Heart right ventricle (tissue), 16 donors: ENCODE data around the gene KLC1. TPM values are rescaled to one million over a fixed set of nuclear protein-coding genes. Genes with fewer than 3 reads are reported as not detected.
A peak's percentile ranks its signal among the peaks of the same experiment; 100 is the strongest.

Experiments used
- ATAC-seq, 8 donors: fragments of 200-7000 bp; cut with Tn5 transposase; one replicate each; pipeline ENCODE4 v1.9.1; 2020; ENCODE audit warnings: mild to moderate bottlenecking in 8 of 8, moderate library complexity in 8 of 8, moderate number of reproducible peaks in 1 of 8
- DNase-seq, 2 donors: peaks; one replicate each; pipeline ENCODE4 v3.0.0-alpha.2; 2020
- H3K27ac ChIP-seq, 10 donors: fragments of 200-600 bp; sonication (generic) in 2 of 10; one replicate each; pipeline versions ENCODE4 v1.5.0 to v1.8.0; 2020 to 2022; ENCODE audit warnings: mild to moderate bottlenecking in 3 of 10
- H3K27me3 ChIP-seq, 7 donors: fragments of 200-600 bp; one replicate each; pipeline ENCODE4 v1.8.0; 2021 to 2022; ENCODE audit warnings: mild to moderate bottlenecking in 2 of 7
- H3K36me3 ChIP-seq, 9 donors: fragments of 200-600 bp; sonication (generic) in 1 of 9; one replicate each; pipeline versions ENCODE4 v1.5.0 to v1.8.0; 2020 to 2022; ENCODE audit warnings: mild to moderate bottlenecking in 2 of 9
- H3K4me1 ChIP-seq, 9 donors: fragments of 200-600 bp; sonication (generic) in 1 of 9; one replicate each; pipeline versions ENCODE4 v1.5.0 to v1.8.0; 2020 to 2022; ENCODE audit warnings: mild to moderate bottlenecking in 4 of 9
- H3K4me3 ChIP-seq, 10 donors: fragments of 200-600 bp; sonication (generic) in 2 of 10; one replicate each; pipeline versions ENCODE4 v1.5.0 to v1.8.0; 2020 to 2022; ENCODE audit warnings: mild to moderate bottlenecking in 7 of 10, moderate library complexity in 2 of 10
- H3K9me3 ChIP-seq, 11 donors: fragments of 200-600 bp in 10 of 11; sonication (generic) in 2 of 11; one replicate each; pipeline versions ENCODE4 v1.5.0 to v1.8.0; 2013 to 2022; ENCODE audit warnings: mild to moderate bottlenecking in 2 of 11, control low read depth in 1 of 11, moderate library complexity in 1 of 11
- WGBS, 2 donors: extraction: QIAGEN DNeasy Blood & Tissue Kit; methylation state at CpG; one replicate each; pipeline ENCODE4 v1.1.7; 2013; ENCODE audit warnings: inconsistent platforms in 1 of 2; 5-methylcytosine and 5-hydroxymethylcytosine counted together
- intact Hi-C, 10 donors: fragments of 100-400 bp; cut with DNase I; formaldehyde crosslinking; loops; one replicate each; pipeline versions ENCODE4 v1.11.1 to v1.14.2; 2022
- polyA plus RNA-seq, 2 donors: library from polyadenylated mRNA; stranded (reverse); fragments of 200-250 nt; gene quantifications; one replicate each; pipeline ENCODE4 v1.2.3, GENCODE V29; 2013
- total RNA-seq, 10 donors: library from RNA; stranded (reverse); fragmentation: NEBNext Ultra II Directional in 3 of 10; extraction: Animal tissue kit (Norgen Biotek cat#: 25700) in 3 of 10; gene quantifications; one replicate each; pipeline versions ENCODE4 v1.2.1 to v1.2.4, GENCODE V29; 2021 to 2023
- TF ChIP-seq, protein P1 (sequence below), 9 donors: fragments of 200-600 bp; sonication (generic) in 2 of 9; IDR thresholded peaks; one replicate each; pipeline versions ENCODE4 v1.5.0 to v1.8.0; 2021 to 2022; ENCODE audit warnings: antibody characterized with exemption in 9 of 9, mild to moderate bottlenecking in 5 of 9, moderate library complexity in 1 of 9
- donor health status: Arrhythmogenic right ventricular cardiomyopathy.
- donor health status: ischemic (EF 13 %, LVEDD 7.1; RV severe dilation, severe dysfunction).
- donor health status: healthy with polysubstance abuse.
- donor health status: DM: no; HTN: yes; CAD: no.
- donor health status: DM: no; HTN: no; CAD: no.
- donor health status: ischemic (EF 25% LVEDD 6.9; RV normal size, moderate dysfunction).
- donor health status: ischemic (EF 25% LVEDD 5.7; RV mildly dilated, moderate dysfunction).
- donor health status: healthy.
- donor health status: DM: yes; HTN: yes; CAD: no.
- donor health status: Ischemic cardiomyopathy.
- donor health status: ischemic (EF 35%, LVEDD 5.7; RV mildly dilated, moderate dysfunction).
- donor health status: nonischemic (EF 11% LVEDD 7.7; RV severe dilation, severe dysfunction).
- donor health status: DM: yes; HTN: yes; CAD: no.
- donor health status: PGD.
- donor health status: ischemic (EF 29% LVEDD 5.4; RV normal size, mild dysfunction).
- donor health status: nonischemic (EF 23%, LVEDD 6.1; RV moderate dilation, normal function).

Gene KLC1
- total and polyA plus RNA-seq, 12 donors: 123 to 220 (median 151) TPM

DNA sequence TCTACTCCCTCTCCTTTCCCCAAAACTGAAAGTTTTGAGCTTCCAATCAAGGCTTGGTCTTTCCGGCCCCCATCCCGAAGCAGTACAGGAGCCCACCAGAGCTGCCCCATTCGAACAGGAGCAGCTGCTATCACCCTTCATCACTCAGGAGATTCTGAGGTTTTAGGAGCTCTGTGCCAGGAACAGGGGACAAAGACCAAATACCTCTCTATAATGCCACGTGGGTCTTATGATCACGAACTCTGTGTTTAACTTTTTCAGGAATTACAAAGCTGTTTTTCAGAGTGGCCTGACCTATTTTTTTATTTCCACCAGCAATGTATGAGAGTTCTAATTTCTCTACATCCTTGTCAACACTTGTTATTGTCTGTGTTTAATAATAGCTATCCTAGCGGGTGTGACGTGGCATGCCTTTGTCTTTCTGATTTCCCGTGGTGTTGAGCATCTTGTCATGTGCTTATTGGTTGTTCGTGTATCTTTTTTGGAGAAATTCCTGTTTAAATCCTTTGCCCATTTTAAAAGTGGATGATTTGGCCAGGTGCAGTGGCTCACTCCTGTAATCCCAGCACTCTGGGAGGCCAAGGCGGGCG lies 44.6 kb upstream of the KLC1 start:
- intact Hi-C loops: loop anchor here in 1 of 10 donors (10.0 kb wide), 1 partner anchor 400 kb away; no protein-coding TSS in a partner anchor
- DNase-seq (no peak), ATAC-seq (no peak)
- WGBS, 2 donors: 77% methylated on average over 11 of the region's 11 CpGs
- Histone ChIP-seq H3K4me1 (no peaks in the 10 kb centered on the region), H3K27me3 (no peaks in the 10 kb centered on the region), H3K4me3 (no peak overlapping the region), H3K9me3 (no peaks in the 10 kb centered on the region), H3K36me3 (peaks cover 0 to 65% (median 19%) of the 10 kb centered on the region in 9 donors), H3K27ac (no peak overlapping the region)
- TF ChIP-seq, protein P1, sequence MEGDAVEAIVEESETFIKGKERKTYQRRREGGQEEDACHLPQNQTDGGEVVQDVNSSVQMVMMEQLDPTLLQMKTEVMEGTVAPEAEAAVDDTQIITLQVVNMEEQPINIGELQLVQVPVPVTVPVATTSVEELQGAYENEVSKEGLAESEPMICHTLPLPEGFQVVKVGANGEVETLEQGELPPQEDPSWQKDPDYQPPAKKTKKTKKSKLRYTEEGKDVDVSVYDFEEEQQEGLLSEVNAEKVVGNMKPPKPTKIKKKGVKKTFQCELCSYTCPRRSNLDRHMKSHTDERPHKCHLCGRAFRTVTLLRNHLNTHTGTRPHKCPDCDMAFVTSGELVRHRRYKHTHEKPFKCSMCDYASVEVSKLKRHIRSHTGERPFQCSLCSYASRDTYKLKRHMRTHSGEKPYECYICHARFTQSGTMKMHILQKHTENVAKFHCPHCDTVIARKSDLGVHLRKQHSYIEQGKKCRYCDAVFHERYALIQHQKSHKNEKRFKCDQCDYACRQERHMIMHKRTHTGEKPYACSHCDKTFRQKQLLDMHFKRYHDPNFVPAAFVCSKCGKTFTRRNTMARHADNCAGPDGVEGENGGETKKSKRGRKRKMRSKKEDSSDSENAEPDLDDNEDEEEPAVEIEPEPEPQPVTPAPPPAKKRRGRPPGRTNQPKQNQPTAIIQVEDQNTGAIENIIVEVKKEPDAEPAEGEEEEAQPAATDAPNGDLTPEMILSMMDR (IDR thresholded peaks at IDR 0.05): no peak

DNA sequence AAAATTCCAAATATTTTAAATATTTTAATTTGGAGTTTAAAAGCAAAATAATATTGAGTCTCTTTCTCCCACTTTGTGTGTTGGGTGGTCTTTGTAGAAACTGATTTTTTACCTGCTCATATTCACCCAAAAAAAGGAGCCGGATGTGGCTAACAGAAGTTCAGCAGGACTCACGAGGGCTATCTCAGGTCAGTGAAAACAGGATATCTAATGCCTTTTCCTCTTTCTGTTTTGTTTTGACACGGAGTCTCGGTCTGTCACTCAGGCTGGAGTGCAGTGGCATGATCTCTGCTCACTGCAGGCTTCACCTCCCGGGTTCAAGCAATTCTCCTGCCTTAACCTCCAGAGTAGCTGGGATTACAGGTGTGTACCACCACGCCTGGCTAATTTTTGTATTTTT lies 35.4 kb upstream of the KLC1 start:
- Histone ChIP-seq H3K4me3 (peak overlapping the region in 2 of 10 donors; percentile 5 to 24), H3K4me1 (peaks cover 0 to 37% (median 22%) of the 10 kb centered on the region in 9 donors), H3K36me3 (peaks cover 0 to 31% (median 2%) of the 10 kb centered on the region in 9 donors), H3K27ac (peak overlapping the region in 7 of 10 donors; percentile 52 to 70 (median 52)), H3K27me3 (no peaks in the 10 kb centered on the region), H3K9me3 (no peaks in the 10 kb centered on the region)
- intact Hi-C loops: no loop called here
- WGBS, 2 donors: 59 to 82% methylated on average over 6 of the region's 6 CpGs
- DNase-seq: no peak
- TF ChIP-seq, protein P1 (IDR thresholded peaks at IDR 0.05): no peak
- ATAC-seq: no peak

DNA sequence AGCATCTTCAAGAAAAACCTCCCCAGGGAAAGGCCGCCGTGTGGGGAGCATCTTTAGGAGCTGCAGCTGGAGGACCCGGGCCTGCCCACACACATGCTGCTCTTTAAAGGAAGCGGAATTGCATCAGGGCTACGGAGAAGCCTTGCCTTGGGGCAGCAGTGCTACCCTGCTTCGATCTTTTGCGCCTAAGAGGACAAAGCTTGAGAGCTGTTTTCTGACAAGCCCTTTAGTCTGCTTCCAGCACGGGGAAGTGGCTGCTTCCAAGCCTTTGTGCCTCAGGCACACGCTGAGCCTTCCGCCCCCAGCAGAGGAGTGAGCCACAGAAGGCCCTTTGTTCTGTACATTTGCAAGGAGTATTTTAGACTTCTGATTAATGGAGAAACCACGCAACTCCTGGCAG lies 34.7 kb upstream of the KLC1 start:
- intact Hi-C loops: no loop called here
- TF ChIP-seq, protein P1 (IDR thresholded peaks at IDR 0.05): no peak
- no peaks in the 10 kb centered on the region for H3K9me3 ChIP-seq
- H3K4me1 ChIP-seq: peaks cover 0 to 37% (median 22%) of the 10 kb centered on the region in 9 donors
- DNase-seq (peak; percentile 25 to 49), ATAC-seq (peak; percentile 43 to 85 (median 68))
- peaks cover 0 to 24% (median 0%) of the 10 kb centered on the region in 9 donors for H3K36me3 ChIP-seq
- H3K27me3 ChIP-seq: no peaks in the 10 kb centered on the region
- peak overlapping the region in 2 of 10 donors; percentile 5 to 24 for H3K4me3 ChIP-seq
- WGBS, 2 donors: 48 to 50% methylated on average over 9 to 11 of the region's 11 CpGs
- H3K27ac ChIP-seq: peak overlapping the region in 8 of 10 donors; percentile 41 to 70 (median 52)

DNA sequence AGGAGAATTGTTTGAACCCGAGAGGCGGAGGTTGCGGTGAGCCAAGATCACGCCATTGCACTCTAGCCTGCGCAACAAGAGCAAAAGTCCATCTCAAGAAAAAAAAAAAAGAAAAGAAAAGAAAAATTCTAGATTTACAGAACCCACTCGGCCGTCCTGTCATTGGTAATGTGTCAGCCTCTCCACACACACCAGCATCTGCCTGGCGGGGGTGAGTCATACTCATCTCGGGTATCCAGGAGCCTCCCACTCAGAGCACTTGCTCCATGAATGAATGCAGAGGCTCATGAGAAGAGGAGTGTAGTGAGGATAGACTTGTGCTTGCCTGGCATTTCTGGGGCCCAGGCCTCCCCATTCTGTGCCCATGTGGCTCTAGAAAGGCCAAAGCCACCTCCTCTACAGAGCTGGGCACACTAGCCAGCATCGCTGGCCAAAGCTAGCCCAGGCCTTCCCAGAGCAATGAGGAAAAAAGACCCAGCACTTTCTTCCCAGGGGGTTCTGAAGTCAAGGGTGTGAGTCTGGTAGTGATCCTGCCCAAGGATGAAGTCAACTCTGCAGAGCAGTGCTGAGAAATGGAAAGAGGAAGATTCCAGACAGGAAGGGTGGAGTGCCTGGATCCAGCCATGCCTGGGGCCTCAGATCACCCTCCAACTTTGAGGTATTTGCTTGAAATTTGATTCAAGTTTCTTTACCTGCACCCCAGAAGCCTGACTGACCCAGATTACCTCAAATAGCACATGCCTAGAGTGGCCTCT lies 31.2 kb upstream of the KLC1 start:
- ATAC-seq (peak in 6 of 8 donors; percentile 53 to 88 (median 72)), DNase-seq (no peak)
- intact Hi-C loops: no loop called here
- Histone ChIP-seq H3K27ac (peak overlapping the region in 3 of 10 donors; percentile 17 to 57 (median 55)), H3K27me3 (no peaks in the 10 kb centered on the region), H3K36me3 (no peaks in the 10 kb centered on the region), H3K4me1 (peaks cover 0 to 37% (median 19%) of the 10 kb centered on the region in 9 donors), H3K4me3 (no peak overlapping the region), H3K9me3 (no peaks in the 10 kb centered on the region)
- WGBS, 2 donors: 89 to 91% methylated on average over 10 of the region's 10 CpGs
- TF ChIP-seq, protein P1 (IDR thresholded peaks at IDR 0.05): no peak
